ENCODE results near the gene DDX5.
"Not testable (repeated sequence)": the region's sequence is repeated elsewhere in the genome, so short reads cannot be mapped to it uniquely, and the experiment has no call there.

The DDX5 gene

GRCh38 chr17:64491034-64491860 lies 14.8 kb downstream of the DDX5 start:
- peak; percentile 46 for DNase-seq

GRCh38 chr17:64488301-64488700 lies 17.8 kb downstream of the DDX5 start:
- DNase-seq = no peak

GRCh38 chr17:64484380-64484779 lies 21.7 kb downstream of the DDX5 start:
- no peak for DNase-seq

- no peak for DNase-seq
Observed at GRCh38 chr17:64480951-64481350, 25.1 kb downstream of the DDX5 start.

- no peak for DNase-seq
Observed at GRCh38 chr17:64477849-64478248, 28.2 kb downstream of the DDX5 start.

GRCh38 chr17:64472564-64472963 lies 33.5 kb downstream of the DDX5 start:
- no peak for DNase-seq

GRCh38 chr17:64471440-64471839 lies 34.6 kb downstream of the DDX5 start:
- no peak for DNase-seq

GRCh38 chr17:64470625-64471024 lies 35.5 kb downstream of the DDX5 start:
- DNase-seq = no peak

- not testable (repeated sequence) for DNase-seq
Observed at GRCh38 chr17:64466834-64467233, 39.3 kb downstream of the DDX5 start.

- DNase-seq = no peak
Observed at GRCh38 chr17:64466019-64466735, 39.9 kb downstream of the DDX5 start.

- DNase-seq = no peak
Observed at GRCh38 chr17:64461788-64462187, 44.3 kb downstream of the DDX5 start.

- no peak for DNase-seq
Observed at GRCh38 chr17:64460955-64461354, 45.1 kb downstream of the DDX5 start.

- DNase-seq = not testable (repeated sequence)
Observed at GRCh38 chr17:64459818-64460217, 46.3 kb downstream of the DDX5 start.

- DNase-seq = no peak
Observed at GRCh38 chr17:64459284-64459747, 46.8 kb downstream of the DDX5 start.

GRCh38 chr17:64458756-64459155 lies 47.3 kb downstream of the DDX5 start:
- DNase-seq = no peak

- DNase-seq = no peak
Observed at GRCh38 chr17:64457156-64457555, 48.9 kb downstream of the DDX5 start.

- DNase-seq = no peak
Observed at GRCh38 chr17:64455993-64456885, 49.9 kb downstream of the DDX5 start.

GRCh38 chr17:64449545-64449944 lies 56.5 kb downstream of the DDX5 start:
- DNase-seq = no peak

- DNase-seq = no peak
Observed at GRCh38 chr17:64448665-64449512, 57.2 kb downstream of the DDX5 start, which contains the start of gene MILR1. MILR1 (plus strand) TSS chr17:64449115; CDS start chr17:64449169, 54 bp downstream.
